ENCODE results near the gene RAB38. TPM values are rescaled to one million over a fixed set of nuclear protein-coding genes. Genes with fewer than 3 reads are reported as not detected.

Gene RAB38
- polyA plus RNA-seq, 1 donor from 2014 or later: not detected

GRCh38 chr11:88181776-88182175, 6.5 kb upstream of the RAB38 start:
- H3K9me3 Mint-ChIP-seq: peaks cover 0 to 4% (median 2%) of the 10 kb centered on the region in 3 donors
- no peak overlapping the region for H3K27ac Mint-ChIP-seq
- no peaks in the 10 kb centered on the region for H3K4me1 Mint-ChIP-seq
- no peaks in the 10 kb centered on the region for H3K36me3 Mint-ChIP-seq
- no peaks in the 10 kb centered on the region for H3K27me3 Mint-ChIP-seq
- no peak overlapping the region for H3K4me3 Mint-ChIP-seq

GRCh38 chr11:88179971-88180629, 4.9 kb upstream of the RAB38 start:
- Mint-ChIP-seq H3K27ac (no peak overlapping the region), H3K4me3 (no peak overlapping the region), H3K4me1 (no peaks in the 10 kb centered on the region), H3K27me3 (peaks cover 5% of the 10 kb centered on the region), H3K9me3 (peaks cover 0 to 4% (median 0%) of the 10 kb centered on the region in 3 donors), H3K36me3 (no peaks in the 10 kb centered on the region)

GRCh38 chr11:88179141-88179540, 3.9 kb upstream of the RAB38 start:
- H3K4me3 Mint-ChIP-seq: no peak overlapping the region
- H3K36me3 Mint-ChIP-seq: no peaks in the 10 kb centered on the region
- peaks cover 0 to 2% (median 0%) of the 10 kb centered on the region in 3 donors for H3K9me3 Mint-ChIP-seq
- H3K27me3 Mint-ChIP-seq: peaks cover 13% of the 10 kb centered on the region
- peaks cover 5 to 7% (median 7%) of the 10 kb centered on the region in 3 donors for H3K4me1 Mint-ChIP-seq
- no peak overlapping the region for H3K27ac Mint-ChIP-seq

- Mint-ChIP-seq H3K4me3 (no peak overlapping the region), H3K4me1 (peaks cover 5 to 8% (median 7%) of the 10 kb centered on the region in 3 donors), H3K27me3 (peaks cover 16% of the 10 kb centered on the region), H3K27ac (no peak overlapping the region), H3K9me3 (no peaks in the 10 kb centered on the region), H3K36me3 (no peaks in the 10 kb centered on the region)
Observed at GRCh38 chr11:88178191-88178590, 2.9 kb upstream of the RAB38 start.

GRCh38 chr11:88175569-88176075, 379 bp upstream of the RAB38 start:
- H3K27me3 Mint-ChIP-seq: peaks cover 16% of the 10 kb centered on the region
- H3K9me3 Mint-ChIP-seq: no peaks in the 10 kb centered on the region
- no peak overlapping the region for H3K27ac Mint-ChIP-seq
- peak overlapping the region in 1 of 4 donors; percentile 65 for H3K4me3 Mint-ChIP-seq
- peaks cover 5 to 8% (median 7%) of the 10 kb centered on the region in 3 donors for H3K4me1 Mint-ChIP-seq
- H3K36me3 Mint-ChIP-seq: no peaks in the 10 kb centered on the region

GRCh38 chr11:88173956-88174355, 1.3 kb downstream of the RAB38 start:
- H3K4me1 Mint-ChIP-seq: peaks cover 5 to 8% (median 7%) of the 10 kb centered on the region in 3 donors
- no peak overlapping the region for H3K27ac Mint-ChIP-seq
- H3K4me3 Mint-ChIP-seq: peak overlapping the region in 1 of 4 donors; percentile 86
- H3K27me3 Mint-ChIP-seq: peaks cover 16% of the 10 kb centered on the region
- no peaks in the 10 kb centered on the region for H3K9me3 Mint-ChIP-seq
- H3K36me3 Mint-ChIP-seq: no peaks in the 10 kb centered on the region

GRCh38 chr11:88171982-88172381, 3.3 kb downstream of the RAB38 start:
- Mint-ChIP-seq H3K4me3 (no peak overlapping the region), H3K36me3 (no peaks in the 10 kb centered on the region), H3K4me1 (peaks cover 5 to 9% (median 8%) of the 10 kb centered on the region in 3 donors), H3K9me3 (no peaks in the 10 kb centered on the region), H3K27ac (no peak overlapping the region), H3K27me3 (peaks cover 18% of the 10 kb centered on the region)

- Mint-ChIP-seq H3K9me3 (no peaks in the 10 kb centered on the region), H3K36me3 (no peaks in the 10 kb centered on the region), H3K4me1 (peaks cover 5 to 9% (median 8%) of the 10 kb centered on the region in 3 donors), H3K27me3 (peaks cover 16% of the 10 kb centered on the region), H3K4me3 (no peak overlapping the region), H3K27ac (no peak overlapping the region)
Observed at GRCh38 chr11:88170673-88171072, 4.6 kb downstream of the RAB38 start.

GRCh38 chr11:88169881-88170280, 5.4 kb downstream of the RAB38 start:
- Mint-ChIP-seq H3K36me3 (no peaks in the 10 kb centered on the region), H3K9me3 (no peaks in the 10 kb centered on the region), H3K27ac (no peak overlapping the region), H3K4me3 (no peak overlapping the region), H3K27me3 (peaks cover 10% of the 10 kb centered on the region), H3K4me1 (peaks cover 5 to 9% (median 8%) of the 10 kb centered on the region in 3 donors)

- Mint-ChIP-seq H3K4me3 (no peak overlapping the region), H3K4me1 (peaks cover 3 to 5% (median 4%) of the 10 kb centered on the region in 3 donors), H3K9me3 (no peaks in the 10 kb centered on the region), H3K36me3 (no peaks in the 10 kb centered on the region), H3K27ac (no peak overlapping the region), H3K27me3 (peaks cover 6% of the 10 kb centered on the region)
Observed at GRCh38 chr11:88169471-88169870, 5.8 kb downstream of the RAB38 start.

- Mint-ChIP-seq H3K4me1 (peaks cover 0 to 2% (median 0%) of the 10 kb centered on the region in 3 donors), H3K36me3 (no peaks in the 10 kb centered on the region), H3K27ac (no peak overlapping the region), H3K4me3 (no peak overlapping the region), H3K27me3 (peaks cover 1% of the 10 kb centered on the region), H3K9me3 (no peaks in the 10 kb centered on the region)
Observed at GRCh38 chr11:88167853-88168252, 7.4 kb downstream of the RAB38 start.

- H3K27ac Mint-ChIP-seq: no peak overlapping the region
- no peaks in the 10 kb centered on the region for H3K9me3 Mint-ChIP-seq
- H3K36me3 Mint-ChIP-seq: no peaks in the 10 kb centered on the region
- H3K4me3 Mint-ChIP-seq: no peak overlapping the region
- peaks cover 0 to 2% (median 0%) of the 10 kb centered on the region in 3 donors for H3K4me1 Mint-ChIP-seq
- peaks cover 4% of the 10 kb centered on the region for H3K27me3 Mint-ChIP-seq
Observed at GRCh38 chr11:88164806-88165585, 10.2 kb downstream of the RAB38 start.

GRCh38 chr11:88164320-88164719, 10.9 kb downstream of the RAB38 start:
- H3K27me3 Mint-ChIP-seq: peaks cover 4% of the 10 kb centered on the region
- H3K27ac Mint-ChIP-seq: no peak overlapping the region
- H3K9me3 Mint-ChIP-seq: no peaks in the 10 kb centered on the region
- H3K36me3 Mint-ChIP-seq: no peaks in the 10 kb centered on the region
- H3K4me3 Mint-ChIP-seq: no peak overlapping the region
- peaks cover 0 to 2% (median 0%) of the 10 kb centered on the region in 3 donors for H3K4me1 Mint-ChIP-seq

- H3K9me3 Mint-ChIP-seq: peaks cover 4 to 16% (median 14%) of the 10 kb centered on the region in 3 donors
- H3K27ac Mint-ChIP-seq: no peak overlapping the region
- H3K27me3 Mint-ChIP-seq: peaks cover 8% of the 10 kb centered on the region
- H3K4me1 Mint-ChIP-seq: no peaks in the 10 kb centered on the region
- H3K36me3 Mint-ChIP-seq: peaks cover 2% of the 10 kb centered on the region
- H3K4me3 Mint-ChIP-seq: no peak overlapping the region
Observed at GRCh38 chr11:88158081-88158480, 17.2 kb downstream of the RAB38 start.

GRCh38 chr11:88157370-88157769, 17.9 kb downstream of the RAB38 start:
- no peak overlapping the region for H3K4me3 Mint-ChIP-seq
- H3K27me3 Mint-ChIP-seq: peaks cover 8% of the 10 kb centered on the region
- peaks cover 4 to 16% (median 14%) of the 10 kb centered on the region in 3 donors for H3K9me3 Mint-ChIP-seq
- H3K4me1 Mint-ChIP-seq: no peaks in the 10 kb centered on the region
- H3K36me3 Mint-ChIP-seq: peaks cover 2% of the 10 kb centered on the region
- H3K27ac Mint-ChIP-seq: no peak overlapping the region

Data from IgD-negative memory B cell (primary cell).